Liver (tissue), 3 donors: Measurements from ENCODE around the gene KCNN3.

Experiments
- ATF3 ChIP-seq: IDR thresholded peaks from 2 replicates; pipeline ENCODE4 v1.6.1; 2016; ENCODE audit warnings: antibody characterized with exemption
- FOXA1 ChIP-seq: IDR thresholded peaks from 2 replicates; pipeline ENCODE4 v1.6.1; 2016; ENCODE audit warnings: antibody characterized with exemption
- GABPA ChIP-seq, 2 donors: IDR thresholded peaks in 1 of 2; conservative IDR thresholded peaks in 1 of 2; 2 replicates each; pipeline ENCODE4 v1.6.1; 2016; ENCODE audit warnings: antibody characterized with exemption in 2 of 2, mild to moderate bottlenecking in 1 of 2, moderate library complexity in 1 of 2
- HNF4A ChIP-seq, 2 donors: conservative IDR thresholded peaks; 2 replicates each; pipeline ENCODE4 v1.6.1; 2016; ENCODE audit warnings: antibody characterized with exemption in 2 of 2, mild to moderate bottlenecking in 2 of 2
- JUND ChIP-seq, 2 donors: IDR thresholded peaks; 2 replicates each; pipeline ENCODE4 v1.6.1; 2016; ENCODE audit warnings: antibody characterized with exemption in 2 of 2
- RAD21 ChIP-seq, 2 donors: IDR thresholded peaks; 2 replicates each; pipeline ENCODE4 v1.6.1; 2016; ENCODE audit warnings: antibody characterized with exemption in 2 of 2, mild to moderate bottlenecking in 2 of 2
- SP1 ChIP-seq: IDR thresholded peaks from 2 replicates; pipeline ENCODE4 v1.6.1; 2018; ENCODE audit warnings: antibody characterized with exemption, mild to moderate bottlenecking
- TAF1 ChIP-seq: conservative IDR thresholded peaks from 2 replicates; pipeline ENCODE4 v1.6.1; 2016; ENCODE audit warnings: antibody characterized with exemption, mild to moderate bottlenecking
- YY1 ChIP-seq: IDR thresholded peaks from 2 replicates; pipeline ENCODE4 v1.6.1; 2016; ENCODE audit warnings: antibody characterized with exemption, mild to moderate bottlenecking
- TF ChIP-seq, protein P1 (sequence below): fragments of 150-350 bp; IDR thresholded peaks from 2 replicates; pipeline ENCODE4 v1.5.1; 2017; ENCODE audit warnings: improper control_type of control experiment, low read depth, low read length; ENCODE audit not compliant: missing input control
- TF ChIP-seq, protein P2 (sequence below): IDR thresholded peaks from 2 replicates; pipeline ENCODE4 v1.6.1; 2016; ENCODE audit warnings: antibody characterized with exemption
- donor health status: healthy.
- donor health status: healthy.

GRCh38 chr1:154730986-154731489, 139.0 kb downstream of the KCNN3 start:
- no peak for TF ChIP-seq SP1
- TF ChIP-seq RAD21 (IDR thresholded peaks at IDR 0.05) = no peak
- TF ChIP-seq, protein P1, sequence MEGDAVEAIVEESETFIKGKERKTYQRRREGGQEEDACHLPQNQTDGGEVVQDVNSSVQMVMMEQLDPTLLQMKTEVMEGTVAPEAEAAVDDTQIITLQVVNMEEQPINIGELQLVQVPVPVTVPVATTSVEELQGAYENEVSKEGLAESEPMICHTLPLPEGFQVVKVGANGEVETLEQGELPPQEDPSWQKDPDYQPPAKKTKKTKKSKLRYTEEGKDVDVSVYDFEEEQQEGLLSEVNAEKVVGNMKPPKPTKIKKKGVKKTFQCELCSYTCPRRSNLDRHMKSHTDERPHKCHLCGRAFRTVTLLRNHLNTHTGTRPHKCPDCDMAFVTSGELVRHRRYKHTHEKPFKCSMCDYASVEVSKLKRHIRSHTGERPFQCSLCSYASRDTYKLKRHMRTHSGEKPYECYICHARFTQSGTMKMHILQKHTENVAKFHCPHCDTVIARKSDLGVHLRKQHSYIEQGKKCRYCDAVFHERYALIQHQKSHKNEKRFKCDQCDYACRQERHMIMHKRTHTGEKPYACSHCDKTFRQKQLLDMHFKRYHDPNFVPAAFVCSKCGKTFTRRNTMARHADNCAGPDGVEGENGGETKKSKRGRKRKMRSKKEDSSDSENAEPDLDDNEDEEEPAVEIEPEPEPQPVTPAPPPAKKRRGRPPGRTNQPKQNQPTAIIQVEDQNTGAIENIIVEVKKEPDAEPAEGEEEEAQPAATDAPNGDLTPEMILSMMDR = no peak
- TF ChIP-seq YY1 = no peak
- TF ChIP-seq, protein P2, sequence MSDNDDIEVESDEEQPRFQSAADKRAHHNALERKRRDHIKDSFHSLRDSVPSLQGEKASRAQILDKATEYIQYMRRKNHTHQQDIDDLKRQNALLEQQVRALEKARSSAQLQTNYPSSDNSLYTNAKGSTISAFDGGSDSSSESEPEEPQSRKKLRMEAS = no peak
- TF ChIP-seq FOXA1 = no peak
- TF ChIP-seq GABPA (IDR thresholded peaks at IDR 0.05 in 1 of 2, conservative IDR thresholded peaks at IDR 0.05 in 1 of 2) = no peak
- no peak for TF ChIP-seq HNF4A (conservative IDR thresholded peaks at IDR 0.05)
- no peak for TF ChIP-seq JUND (IDR thresholded peaks at IDR 0.05)
- no peak for TF ChIP-seq ATF3
- no peak for TF ChIP-seq TAF1
